Lower leg skin (tissue), 3 donors: ENCODE results near the gene NEK2.
"Not testable (repeated sequence)": the region's sequence is repeated elsewhere in the genome, so short reads cannot be mapped to it uniquely, and the experiment has no call there.

Experiments
- POLR2A ChIP-seq, 2 donors: fragments of 450-650 bp; IDR thresholded peaks; one replicate each; pipeline ENCODE4 v1.6.1; 2016 to 2017; ENCODE audit warnings: antibody characterized with exemption in 2 of 2, mild to moderate bottlenecking in 1 of 2, moderate library complexity in 1 of 2
- TF ChIP-seq, protein P1 (sequence below), 3 donors: fragments of 450-650 bp; IDR thresholded peaks; one replicate each; pipeline ENCODE4 v1.5.1; 2016; ENCODE audit warnings: antibody characterized with exemption in 3 of 3, mild to moderate bottlenecking in 3 of 3, moderate library complexity in 2 of 3

GRCh38 chr1:211716555-211716954 is 41.1 kb upstream of the NEK2 start:
- TF ChIP-seq POLR2A (IDR thresholded peaks at IDR 0.05) = not testable (repeated sequence)
- TF ChIP-seq, protein P1, sequence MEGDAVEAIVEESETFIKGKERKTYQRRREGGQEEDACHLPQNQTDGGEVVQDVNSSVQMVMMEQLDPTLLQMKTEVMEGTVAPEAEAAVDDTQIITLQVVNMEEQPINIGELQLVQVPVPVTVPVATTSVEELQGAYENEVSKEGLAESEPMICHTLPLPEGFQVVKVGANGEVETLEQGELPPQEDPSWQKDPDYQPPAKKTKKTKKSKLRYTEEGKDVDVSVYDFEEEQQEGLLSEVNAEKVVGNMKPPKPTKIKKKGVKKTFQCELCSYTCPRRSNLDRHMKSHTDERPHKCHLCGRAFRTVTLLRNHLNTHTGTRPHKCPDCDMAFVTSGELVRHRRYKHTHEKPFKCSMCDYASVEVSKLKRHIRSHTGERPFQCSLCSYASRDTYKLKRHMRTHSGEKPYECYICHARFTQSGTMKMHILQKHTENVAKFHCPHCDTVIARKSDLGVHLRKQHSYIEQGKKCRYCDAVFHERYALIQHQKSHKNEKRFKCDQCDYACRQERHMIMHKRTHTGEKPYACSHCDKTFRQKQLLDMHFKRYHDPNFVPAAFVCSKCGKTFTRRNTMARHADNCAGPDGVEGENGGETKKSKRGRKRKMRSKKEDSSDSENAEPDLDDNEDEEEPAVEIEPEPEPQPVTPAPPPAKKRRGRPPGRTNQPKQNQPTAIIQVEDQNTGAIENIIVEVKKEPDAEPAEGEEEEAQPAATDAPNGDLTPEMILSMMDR (IDR thresholded peaks at IDR 0.05) = not testable (repeated sequence)
